Measurements from ENCODE around the gene RGS1.

RGS1 gene

DNA sequence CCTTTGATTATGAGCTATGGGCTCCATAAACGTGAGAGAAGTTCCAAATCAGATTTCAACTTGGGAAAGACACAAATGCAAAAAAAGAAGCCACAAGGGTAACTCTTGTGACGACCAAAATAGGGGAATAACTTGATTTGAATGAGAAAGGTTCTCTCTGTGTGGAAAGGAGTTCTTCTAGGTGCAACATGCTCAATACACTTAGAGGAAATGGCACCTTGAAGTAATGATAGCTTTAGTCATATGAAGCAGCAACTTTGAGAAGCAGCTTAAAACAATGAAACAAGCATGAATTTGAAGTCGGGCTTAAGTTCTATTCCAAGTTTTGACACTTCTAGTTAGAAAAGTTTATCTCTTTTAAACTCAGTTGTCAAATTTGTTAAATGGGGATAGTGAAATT, 21.8 kb upstream of the RGS1 start:
- no peak for DNase-seq (ENCODE audit: low read depth)

DNA sequence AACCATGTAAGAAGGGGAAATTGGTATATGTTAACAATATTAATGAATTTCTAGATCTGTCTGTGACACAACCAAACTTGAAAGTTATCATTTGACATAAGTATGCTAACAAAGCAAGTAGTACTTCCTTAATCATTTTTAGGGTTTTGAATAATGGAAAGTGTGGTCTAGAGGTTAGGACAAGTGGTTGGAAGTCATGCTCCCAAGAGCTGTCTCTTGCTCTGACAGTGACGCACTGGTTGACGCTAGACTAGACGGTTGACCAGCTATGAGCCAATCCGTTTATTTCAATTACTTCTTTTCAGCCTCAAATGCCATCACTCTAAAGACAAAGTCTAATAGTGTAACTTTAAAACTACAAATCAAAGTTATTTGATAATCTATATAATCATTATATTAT, 20.7 kb upstream of the RGS1 start:
- DNase-seq (ENCODE audit: low read depth): no peak

DNA sequence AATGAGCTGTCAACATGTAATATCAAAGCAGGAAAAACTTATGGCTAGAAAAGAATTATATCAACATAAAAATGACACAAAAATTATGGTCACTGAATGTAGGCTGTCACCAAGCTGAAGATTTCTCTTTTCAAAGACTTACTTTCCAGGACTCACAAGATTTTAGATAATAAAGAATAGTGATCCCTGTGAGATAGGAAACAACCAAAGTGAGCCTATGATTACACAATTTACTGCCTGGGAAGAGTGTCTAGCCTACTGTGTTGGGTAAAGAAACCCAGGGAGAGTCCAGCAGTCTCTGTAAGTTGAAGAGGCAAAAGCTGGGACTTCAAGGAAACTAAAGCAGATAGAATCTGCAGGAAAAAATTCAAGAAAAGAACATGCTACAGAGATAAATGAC, 20.2 kb upstream of the RGS1 start:
- DNase-seq (ENCODE audit: low read depth): no peak

DNA sequence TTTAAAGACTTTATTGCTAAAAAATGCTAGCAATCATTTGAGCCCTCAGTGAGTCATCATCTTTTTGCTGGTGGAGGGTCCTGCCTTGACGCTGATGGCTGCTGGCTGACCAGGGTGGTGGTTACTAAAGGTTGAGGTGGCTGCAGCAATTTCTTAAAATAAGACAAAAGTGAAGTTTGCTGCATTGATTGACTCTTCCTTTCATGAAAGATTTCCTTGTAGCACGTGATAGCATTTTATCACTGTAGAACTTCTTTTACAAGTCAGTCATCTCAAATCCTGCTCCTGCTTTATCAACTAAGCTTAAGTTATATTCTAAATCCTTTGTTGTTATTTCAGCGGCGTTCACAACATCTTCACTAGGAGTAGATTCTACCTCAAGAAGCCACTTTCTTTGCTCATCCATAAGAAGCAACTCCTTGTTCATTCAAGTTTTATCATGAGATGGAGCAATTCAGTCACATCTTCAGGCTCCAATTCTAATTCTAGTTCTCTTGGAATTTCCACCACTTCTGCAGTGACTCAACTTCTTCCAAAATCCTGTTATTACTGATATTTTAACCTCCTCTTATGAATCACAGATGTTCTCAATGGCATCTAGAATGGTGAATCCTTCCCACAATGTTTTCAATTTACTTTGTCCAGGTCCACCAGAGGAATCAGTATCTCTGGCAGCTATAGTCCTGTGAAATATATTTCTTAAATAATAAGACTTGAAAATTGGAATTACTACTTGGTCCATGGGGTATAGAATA, 17.6 kb upstream of the RGS1 start:
- DNase-seq (ENCODE audit: low read depth): no peak

DNA sequence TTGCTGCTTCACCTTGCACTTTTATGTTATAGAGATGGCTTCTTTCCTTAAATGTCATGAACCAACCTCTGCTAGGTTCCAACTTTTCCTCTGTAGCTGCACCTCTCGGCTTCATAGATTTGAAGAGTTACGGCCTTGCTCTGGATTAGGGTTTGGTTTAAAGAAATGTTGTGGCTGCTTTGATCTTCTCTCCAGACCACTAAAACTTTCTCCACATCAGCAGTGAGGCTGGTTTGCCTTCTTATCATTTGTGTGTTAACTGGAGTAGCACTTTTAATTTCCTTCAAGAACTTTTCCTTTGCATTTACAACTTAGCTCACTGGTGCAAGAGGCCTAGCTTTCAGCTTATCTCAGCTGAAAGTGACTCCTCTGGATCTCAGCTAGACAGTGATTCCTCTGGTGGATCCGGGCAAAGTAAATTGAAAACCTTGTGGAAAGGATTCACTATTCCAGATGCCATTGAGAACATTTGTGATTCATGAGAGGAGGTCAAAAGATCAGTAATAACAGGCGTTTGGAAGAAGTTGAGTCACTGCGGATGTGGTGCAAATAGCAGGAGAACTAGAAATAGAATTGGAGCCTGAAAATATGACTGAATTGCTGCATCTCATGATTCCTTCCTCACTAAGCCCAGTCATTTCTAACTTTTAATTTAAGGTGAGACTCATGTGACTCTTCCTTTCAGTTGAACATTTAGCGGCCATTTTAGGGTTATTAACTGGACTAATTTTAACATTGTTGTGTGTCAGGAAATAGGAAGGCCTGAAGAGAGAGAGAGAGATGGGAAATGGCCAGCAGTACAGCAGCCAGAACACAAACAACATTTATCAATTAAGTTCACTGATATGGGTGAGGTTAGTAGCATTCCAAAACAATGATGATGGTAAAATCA, 16.2 kb upstream of the RGS1 start:
- DNase-seq (ENCODE audit: low read depth): peak; percentile 97

DNA sequence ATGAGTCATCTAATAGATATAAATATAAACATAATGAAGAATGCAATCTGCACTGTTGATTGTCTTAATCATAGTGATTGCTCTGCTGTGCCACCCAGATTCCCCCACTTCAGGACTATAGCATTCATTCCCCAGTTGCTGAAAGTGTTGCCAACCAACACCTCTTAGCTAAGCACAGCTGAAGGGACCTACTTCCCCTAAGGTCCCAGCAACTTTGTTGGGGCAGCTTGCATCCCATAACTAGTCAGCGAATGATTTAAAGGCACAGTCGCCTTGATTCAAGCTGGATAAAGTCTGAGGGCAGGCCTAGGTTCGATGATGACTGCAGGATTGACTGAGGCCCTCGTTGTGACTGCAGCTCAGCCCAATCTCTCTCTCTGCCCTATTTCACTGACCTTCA, 14.3 kb upstream of the RGS1 start:
- DNase-seq (ENCODE audit: low read depth): no peak

DNA sequence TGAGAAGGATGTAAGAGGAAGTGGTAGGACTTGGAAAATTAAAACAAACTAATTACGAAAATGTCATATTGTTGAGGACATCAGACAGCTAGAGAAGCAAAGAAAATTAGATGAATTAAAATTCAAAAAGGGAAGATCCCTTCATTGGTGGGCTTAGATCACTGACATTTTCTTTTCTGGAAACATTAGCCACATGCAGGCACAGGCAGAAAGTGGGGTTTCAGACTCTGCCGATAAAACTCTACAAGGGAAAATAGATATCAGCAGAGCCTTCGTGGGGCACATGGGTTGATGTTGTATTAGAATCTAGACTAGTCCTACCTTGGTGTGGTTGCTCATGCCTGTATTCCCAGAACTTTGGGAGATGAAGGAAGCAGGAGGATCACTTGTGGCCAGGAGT, 12.4 kb upstream of the RGS1 start:
- no peak for DNase-seq (ENCODE audit: low read depth)

DNA sequence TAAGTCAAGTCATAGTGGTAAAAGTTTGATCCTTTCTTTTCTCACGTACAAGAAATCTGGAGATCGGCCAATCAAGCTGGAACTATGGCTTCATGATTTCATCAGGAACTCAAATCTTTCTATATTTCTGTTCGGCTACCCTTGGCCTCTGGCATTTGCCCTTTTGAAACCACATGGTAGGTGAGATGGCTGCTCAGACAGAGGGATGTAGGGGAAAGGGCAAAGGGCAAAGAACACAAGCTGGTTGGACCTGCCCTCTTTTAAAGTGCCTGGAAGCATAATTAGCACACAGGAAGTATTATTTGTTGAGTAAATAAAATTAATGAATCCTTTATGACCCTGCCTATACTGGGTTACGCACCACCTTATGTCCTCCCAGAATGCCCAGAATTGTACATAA, 11.5 kb upstream of the RGS1 start:
- DNase-seq (ENCODE audit: low read depth): no peak

DNA sequence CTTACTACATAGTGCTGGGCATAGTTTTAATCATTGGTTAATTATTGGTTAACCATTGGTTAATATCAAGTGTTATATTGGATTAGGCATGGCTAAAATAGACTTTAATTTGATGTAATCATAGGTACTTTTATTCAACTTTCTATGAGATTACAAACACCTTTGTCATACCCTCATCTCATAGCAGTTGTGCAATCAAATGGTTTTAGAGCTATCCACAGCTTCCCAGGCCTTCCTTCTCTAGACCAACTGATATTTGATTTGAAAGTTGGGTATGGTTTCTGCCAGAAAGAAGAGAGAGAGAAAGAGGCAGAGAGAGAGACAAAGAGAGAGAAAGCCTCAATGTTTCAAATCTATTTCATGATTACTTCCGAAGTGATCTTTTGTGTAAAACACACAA, 9.6 kb upstream of the RGS1 start:
- DNase-seq (ENCODE audit: low read depth): no peak

DNA sequence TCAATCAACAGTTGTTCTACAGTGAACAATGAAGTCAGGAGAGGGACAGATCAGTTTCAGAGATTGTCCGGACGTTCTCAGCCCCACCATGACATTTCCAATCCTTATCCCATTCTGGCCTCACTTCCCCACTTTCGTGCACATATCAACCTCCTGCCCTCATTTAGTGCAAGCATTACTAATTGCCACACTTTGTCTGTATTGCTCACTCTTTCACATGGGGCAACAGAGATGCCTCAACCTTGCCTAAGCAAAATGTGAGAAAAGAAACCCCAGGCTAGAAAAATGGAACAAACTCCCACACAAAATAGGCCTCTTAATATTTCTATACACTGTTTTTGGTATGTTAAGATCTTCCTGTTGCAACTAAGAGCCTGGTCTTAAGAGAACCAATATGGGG, 8.9 kb upstream of the RGS1 start:
- no peak for DNase-seq (ENCODE audit: low read depth)

DNA sequence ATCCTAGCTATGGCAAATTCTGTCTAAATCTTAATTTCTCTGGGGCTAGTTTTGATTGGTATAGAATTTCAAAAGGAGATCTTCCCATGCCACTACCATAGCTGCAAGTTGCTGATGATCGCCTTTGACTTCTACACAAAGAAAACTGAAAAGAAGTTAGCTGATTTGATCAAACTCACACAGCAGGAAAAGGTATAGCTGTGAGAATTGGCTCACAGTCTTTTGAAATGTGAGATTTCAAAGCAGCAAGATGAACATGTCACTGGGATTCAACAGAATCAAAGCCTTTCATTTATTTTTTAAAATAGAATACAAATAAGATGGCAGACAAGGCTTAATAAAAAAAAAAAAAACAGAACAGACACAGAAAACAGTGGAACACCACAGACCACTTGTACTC, 7.5 kb upstream of the RGS1 start:
- DNase-seq (ENCODE audit: low read depth): no peak

DNA sequence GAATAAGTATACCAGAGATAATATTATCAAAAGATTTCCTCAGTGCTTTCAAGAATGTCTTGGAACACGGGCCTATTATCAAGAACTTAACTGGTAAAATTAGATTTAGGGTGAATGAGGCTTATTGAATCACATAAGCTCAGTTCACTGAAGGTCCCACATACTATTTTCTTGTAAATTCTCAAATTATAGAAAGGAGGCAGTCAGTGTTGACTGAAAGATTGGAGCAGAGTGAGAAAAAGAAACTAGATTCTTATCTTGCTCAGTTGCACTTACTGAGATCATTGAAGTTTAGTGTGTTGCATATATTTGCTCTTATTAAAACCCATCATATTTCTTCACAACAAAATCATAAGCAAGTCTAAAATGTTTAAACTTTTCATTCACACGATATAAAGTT, 3.9 kb upstream of the RGS1 start:
- DNase-seq (ENCODE audit: low read depth): no peak

DNA sequence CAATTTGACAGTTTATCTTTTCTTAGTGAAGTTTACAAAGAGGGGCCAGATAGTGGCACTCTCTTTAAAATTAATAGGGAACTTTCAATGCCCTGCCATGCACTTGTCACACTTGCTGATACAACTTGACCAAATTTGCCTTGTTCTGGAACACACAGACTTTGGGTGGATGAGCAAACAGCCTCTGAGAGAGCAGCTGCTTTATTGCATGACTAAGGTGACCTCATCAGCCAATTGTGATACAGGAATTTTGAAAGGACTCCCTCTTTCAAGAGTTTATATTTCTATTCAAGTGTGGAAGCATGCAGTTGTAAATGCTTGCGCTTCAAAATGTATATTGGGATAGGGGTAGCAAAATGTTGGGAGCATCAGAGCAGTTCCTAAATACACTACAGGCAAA, 2.1 kb upstream of the RGS1 start:
- no peak for DNase-seq (ENCODE audit: low read depth)

DNA sequence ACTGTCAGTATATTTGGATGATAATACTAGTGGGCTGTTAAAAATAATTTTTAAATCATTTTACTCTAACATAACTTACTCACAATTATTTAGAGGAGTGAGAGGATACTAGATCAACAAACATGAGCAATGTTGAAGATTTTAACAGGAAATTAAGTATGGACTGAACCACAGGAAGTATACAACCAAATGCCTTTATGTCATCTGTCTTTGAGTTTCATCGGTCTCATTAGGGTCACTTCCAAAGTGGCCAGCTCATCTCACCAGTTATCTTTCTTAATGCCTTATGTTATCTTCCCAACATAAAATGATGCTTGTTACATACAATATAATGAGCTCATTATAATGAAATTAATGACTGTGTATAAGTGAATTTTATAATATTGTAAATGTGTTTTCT, 1.5 kb upstream of the RGS1 start:
- no peak for DNase-seq (ENCODE audit: low read depth)

DNA sequence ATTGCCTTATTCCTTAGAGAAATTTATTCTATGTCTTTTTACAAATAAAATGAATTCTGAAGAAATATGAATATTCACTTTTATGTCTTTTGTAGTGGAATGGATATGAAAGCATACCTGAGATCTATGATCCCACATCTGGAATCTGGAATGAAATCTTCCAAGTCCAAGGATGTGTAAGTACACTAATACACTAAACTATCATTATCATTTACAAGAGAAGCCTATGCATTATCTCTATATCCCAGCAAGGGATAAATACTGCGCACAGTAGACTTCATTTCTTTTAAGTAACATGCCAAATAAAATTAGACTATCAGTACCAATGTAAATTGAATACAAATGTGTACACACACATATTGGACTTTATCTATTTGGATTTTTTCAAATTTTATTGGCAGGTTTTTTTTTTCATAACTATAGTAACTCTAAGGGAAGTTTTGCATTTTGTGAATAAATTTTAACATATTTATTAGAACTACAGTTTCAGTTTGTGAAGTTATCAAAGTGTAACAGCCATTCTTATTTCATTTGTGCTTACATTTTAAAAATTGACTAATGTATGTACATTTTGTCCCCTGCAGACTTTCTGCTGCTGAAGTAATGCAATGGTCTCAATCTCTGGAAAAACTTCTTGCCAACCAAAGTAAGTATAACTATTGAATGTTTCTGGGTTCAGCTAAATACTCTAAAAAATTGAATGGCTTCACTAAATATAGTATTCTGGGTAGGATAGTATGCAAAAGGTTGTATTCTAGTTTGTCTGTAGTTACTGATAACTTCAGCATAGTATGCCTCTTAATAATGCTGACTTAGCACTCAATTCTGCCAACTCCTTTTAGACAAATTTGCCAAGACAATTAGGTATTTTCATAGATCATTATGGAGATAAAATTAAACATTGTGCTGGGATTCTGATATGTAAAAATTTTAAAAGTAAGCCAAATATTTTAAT, 894 bp downstream of the RGS1 start:
- DNase-seq (ENCODE audit: low read depth): no peak

DNA sequence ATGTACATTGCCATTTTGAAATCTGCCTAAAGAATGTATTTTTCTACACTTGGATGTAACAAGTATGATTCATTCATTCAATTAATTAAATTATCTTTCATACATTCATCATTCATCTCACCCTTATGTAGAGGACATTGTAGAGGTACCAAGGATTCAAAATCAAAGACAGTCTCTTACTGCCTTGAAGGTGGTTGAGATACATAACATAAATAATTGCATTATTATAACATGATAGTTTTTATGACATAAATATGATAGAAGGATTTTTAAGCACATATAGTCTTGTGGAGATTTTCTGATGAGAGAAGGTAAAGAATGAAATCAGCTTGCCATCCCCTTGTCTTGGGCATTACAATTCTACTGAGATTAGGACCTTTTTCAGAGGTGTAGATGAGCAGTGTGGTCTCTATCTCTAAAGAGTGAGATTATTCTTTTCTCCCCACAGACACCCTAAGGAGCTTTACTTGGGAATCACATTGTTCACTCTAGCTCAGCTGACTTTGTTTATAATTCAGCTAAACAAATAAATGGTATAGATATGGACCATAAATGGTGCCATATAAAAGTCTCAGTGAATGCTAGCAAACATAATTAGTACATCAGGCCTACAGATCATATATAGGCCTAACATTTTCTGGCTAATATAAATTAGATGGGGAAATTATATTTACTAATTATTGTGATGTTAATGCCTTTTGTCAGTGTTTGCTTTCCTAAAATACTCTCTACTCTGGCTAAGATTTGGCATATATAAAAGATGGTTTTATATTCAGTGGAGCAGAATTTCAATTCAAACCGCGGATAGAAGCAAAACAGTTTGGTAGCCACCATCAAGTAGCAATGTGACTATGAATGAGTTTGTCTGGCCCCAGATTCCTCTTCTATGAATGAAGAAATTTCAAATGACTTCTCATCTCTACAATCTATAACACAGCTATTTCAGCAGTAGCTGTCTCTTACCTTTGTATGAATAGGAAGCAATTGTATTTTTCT, 1.9 kb downstream of the RGS1 start:
- no peak for DNase-seq (ENCODE audit: low read depth)

DNA sequence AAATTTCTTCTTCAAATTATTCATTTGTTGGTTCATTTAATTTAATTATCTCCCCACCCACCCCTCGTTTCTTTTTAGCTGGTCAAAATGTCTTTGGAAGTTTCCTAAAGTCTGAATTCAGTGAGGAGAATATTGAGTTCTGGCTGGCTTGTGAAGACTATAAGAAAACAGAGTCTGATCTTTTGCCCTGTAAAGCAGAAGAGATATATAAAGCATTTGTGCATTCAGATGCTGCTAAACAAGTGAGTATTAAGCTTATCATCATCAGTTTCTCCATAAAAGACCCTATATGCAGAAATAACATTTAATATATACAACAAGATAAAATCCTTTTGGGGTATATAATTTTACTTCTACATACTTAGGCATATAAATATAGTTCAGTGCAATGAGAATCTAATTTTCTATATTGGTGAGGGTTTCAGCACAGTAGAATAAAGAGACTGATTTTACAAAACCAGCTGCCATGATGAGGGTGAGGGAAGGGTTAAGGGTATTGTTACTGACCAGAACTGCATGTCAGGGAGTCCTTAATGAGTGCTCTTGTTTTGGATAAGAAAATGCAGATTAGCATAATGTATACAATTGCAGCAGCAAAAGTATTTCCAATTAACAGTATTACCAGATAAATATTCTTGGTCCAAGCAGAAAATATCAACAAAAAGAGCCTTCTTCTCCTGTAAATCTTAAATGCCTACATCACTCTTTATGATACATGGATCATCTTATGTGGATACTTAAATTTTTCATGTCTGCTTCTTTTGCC, 2.8 kb downstream of the RGS1 start:
- no peak for DNase-seq (ENCODE audit: low read depth)

DNA sequence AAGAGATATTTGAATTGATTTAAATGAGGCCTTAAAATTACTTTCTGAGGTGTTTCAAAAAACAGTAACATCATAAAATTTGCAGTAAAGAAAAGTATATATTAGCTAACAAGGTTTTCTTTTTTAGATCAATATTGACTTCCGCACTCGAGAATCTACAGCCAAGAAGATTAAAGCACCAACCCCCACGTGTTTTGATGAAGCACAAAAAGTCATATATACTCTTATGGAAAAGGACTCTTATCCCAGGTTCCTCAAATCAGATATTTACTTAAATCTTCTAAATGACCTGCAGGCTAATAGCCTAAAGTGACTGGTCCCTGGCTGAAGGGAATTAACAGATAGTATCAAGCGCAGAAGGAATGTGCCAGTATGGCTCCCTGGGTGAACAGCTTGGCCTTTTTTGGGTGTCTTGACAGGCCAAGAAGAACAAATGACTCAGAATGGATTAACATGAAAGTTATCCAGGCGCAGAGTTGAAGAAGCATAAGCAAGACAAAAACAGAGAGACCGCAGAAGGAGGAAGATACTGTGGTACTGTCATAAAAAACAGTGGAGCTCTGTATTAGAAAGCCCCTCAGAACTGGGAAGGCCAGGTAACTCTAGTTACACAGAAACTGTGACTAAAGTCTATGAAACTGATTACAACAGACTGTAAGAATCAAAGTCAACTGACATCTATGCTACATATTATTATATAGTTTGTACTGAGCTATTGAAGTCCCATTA, 3.6 kb downstream of the RGS1 start:
- DNase-seq (ENCODE audit: low read depth): no peak

DNA sequence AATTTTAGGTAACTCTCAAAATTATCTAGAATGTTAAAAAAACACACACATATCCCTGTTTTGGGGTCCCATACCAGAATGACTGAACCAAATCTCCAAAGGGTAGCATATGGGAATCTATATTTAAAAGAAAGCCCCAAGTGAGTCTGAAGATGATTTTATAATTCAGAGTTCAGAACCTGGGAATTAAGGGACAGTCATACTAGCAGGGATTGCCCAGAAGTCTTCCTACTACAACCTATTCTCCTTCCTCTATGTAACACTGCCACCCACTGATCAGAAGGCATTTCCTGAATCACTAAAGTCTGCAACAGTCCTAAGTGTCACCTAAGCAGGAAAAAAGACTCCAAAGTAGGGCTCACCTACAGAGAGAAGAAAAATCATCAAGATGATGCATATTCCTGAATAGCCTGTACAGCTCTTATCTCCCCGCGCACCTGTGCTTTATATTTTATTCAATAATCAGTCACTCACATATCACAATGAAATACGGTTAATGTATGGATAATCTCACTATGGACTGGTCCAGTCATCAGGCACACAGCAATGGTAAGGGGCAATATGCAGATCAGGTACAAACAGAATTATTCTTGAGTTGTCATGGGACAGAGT, 4.9 kb downstream of the RGS1 start:
- DNase-seq (ENCODE audit: low read depth): peak; percentile 25
